CD4-positive, alpha-beta memory T cell (primary cell): ENCODE data around the gene CFAP100. TPM values are rescaled to one million over a fixed set of nuclear protein-coding genes. Genes with fewer than 3 reads are reported as not detected.
A peak's percentile ranks its signal among the peaks of the same experiment; 100 is the strongest.

Experiments used
- CTCF ChIA-PET: fragments of 350-600 bp; sonication (Branson Sonifier 250); formaldehyde crosslinking; loops from one replicate; lab custom pipeline; 2021; ENCODE audit warnings: inconsistent platforms; ENCODE audit not compliant: partially characterized antibody; lab: Charles Lee
- POLR2A ChIA-PET: fragments of 350-600 bp; sonication (Branson Sonifier 250); formaldehyde crosslinking; loops from one replicate; lab custom pipeline; 2021; ENCODE audit not compliant: partially characterized antibody; lab: Charles Lee
- DNase-seq, 5 donors: peaks; one replicate each; pipeline versions ENCODE4 v3.0.0 to v3.0.0-alpha.2; 2020 to 2022; ENCODE audit warnings: mixed read lengths in 1 of 5
- H3K27ac ChIP-seq: one replicate; pipeline ENCODE4 v1.7.0; 2013; ENCODE audit warnings: low read depth, low read length
- H3K27me3 ChIP-seq: 2 replicates; pipeline ENCODE4 v1.7.0; 2013; ENCODE audit warnings: mild to moderate bottlenecking, low read length, moderate library complexity; ENCODE audit not compliant: insufficient read depth
- H3K36me3 ChIP-seq: 2 replicates; pipeline ENCODE4 v1.7.0; 2013; ENCODE audit warnings: mild to moderate bottlenecking, low read length, moderate library complexity; ENCODE audit not compliant: insufficient read depth
- H3K4me1 ChIP-seq: 2 replicates; pipeline ENCODE4 v1.7.0; 2013; ENCODE audit warnings: mild to moderate bottlenecking, low read length, moderate library complexity; ENCODE audit not compliant: insufficient read depth
- H3K4me3 ChIP-seq, 2 donors: one replicate each; pipeline ENCODE4 v1.7.0; 2013; ENCODE audit warnings: low read length in 2 of 2, mild to moderate bottlenecking in 1 of 2
- H3K9me3 ChIP-seq, 2 donors: one replicate each; pipeline ENCODE4 v1.7.0; 2013; ENCODE audit warnings: low read length in 2 of 2, control low read depth in 1 of 2; ENCODE audit not compliant: control insufficient read depth in 1 of 2
- H3K27ac Mint-ChIP-seq, 7 donors: one replicate each; pipeline ENCODE4 v1.8.0; 2020 to 2021; ENCODE audit warnings: mixed read lengths in 7 of 7, mild to moderate bottlenecking in 6 of 7, inconsistent platforms in 3 of 7, moderate library complexity in 3 of 7
- H3K27me3 Mint-ChIP-seq, 2 donors: one replicate each; pipeline ENCODE4 v1.8.0; 2020 to 2021; ENCODE audit warnings: mixed read lengths in 2 of 2
- H3K36me3 Mint-ChIP-seq, 2 donors: one replicate each; pipeline ENCODE4 v1.8.0; 2020 to 2021; ENCODE audit warnings: mixed read lengths in 2 of 2, inconsistent platforms in 1 of 2, mild to moderate bottlenecking in 1 of 2
- H3K4me1 Mint-ChIP-seq, 4 donors: one replicate each; pipeline ENCODE4 v1.8.0; 2020 to 2021; ENCODE audit warnings: mixed read lengths in 4 of 4, mild to moderate bottlenecking in 1 of 4
- H3K4me3 Mint-ChIP-seq, 8 donors: one replicate each; pipeline ENCODE4 v1.8.0; 2020 to 2021; ENCODE audit warnings: mixed read lengths in 8 of 8, mild to moderate bottlenecking in 7 of 8, moderate library complexity in 6 of 8, inconsistent platforms in 3 of 8
- H3K9me3 Mint-ChIP-seq, 8 donors: one replicate each; pipeline ENCODE4 v1.8.0; 2020 to 2021; ENCODE audit warnings: mixed read lengths in 8 of 8, mild to moderate bottlenecking in 5 of 8, inconsistent platforms in 3 of 8, moderate library complexity in 1 of 8
- intact Hi-C: fragments of 100-400 bp; cut with micrococcal nuclease; formaldehyde crosslinking; loops from one replicate; pipeline ENCODE4 v1.15.1; 2023
- polyA plus RNA-seq, 2 donors: library from polyadenylated mRNA; unstranded; fragments of 300-500 nt; fragmentation: Illumina TruSeq; gene quantifications; one replicate each; pipeline ENCODE4 v1.2.3, GENCODE V29; 2021
- total RNA-seq, 2 experiments: library from RNA; stranded (reverse); gene quantifications; one replicate each; pipeline ENCODE4 v1.2.3, GENCODE V29; 2021

Gene CFAP100
- total and polyA plus RNA-seq, 4 experiments from 2014 or later = not detected

GRCh38 chr3:126412841-126413692, 18.4 kb downstream of the CFAP100 start:
- Histone ChIP-seq H3K27ac (no peak overlapping the region), H3K36me3 (no peaks in the 10 kb centered on the region), H3K27me3 (no peaks in the 10 kb centered on the region), H3K4me1 (no peaks in the 10 kb centered on the region), H3K4me3 (no peak overlapping the region), H3K9me3 (no peaks in the 10 kb centered on the region)
- intact Hi-C loops = no loop called here
- no peak for DNase-seq
- no peaks in the 10 kb centered on the region for H3K4me1 Mint-ChIP-seq
- ChIA-PET POLR2A (no interaction called here), CTCF (no interaction called here)
- peak overlapping the region in 1 of 7 donors; percentile 41 for H3K27ac Mint-ChIP-seq
- no peaks in the 10 kb centered on the region for H3K36me3 Mint-ChIP-seq
- peaks cover 28 to 35% of the 10 kb centered on the region in 2 donors for H3K27me3 Mint-ChIP-seq
- no peak overlapping the region for H3K4me3 Mint-ChIP-seq
- H3K9me3 Mint-ChIP-seq = peaks cover 0 to 16% (median 0%) of the 10 kb centered on the region in 8 donors

- Histone ChIP-seq H3K27ac (no peak overlapping the region), H3K36me3 (no peaks in the 10 kb centered on the region), H3K9me3 (no peaks in the 10 kb centered on the region), H3K4me3 (no peak overlapping the region), H3K4me1 (no peaks in the 10 kb centered on the region), H3K27me3 (no peaks in the 10 kb centered on the region)
- DNase-seq = no peak
- Mint-ChIP-seq H3K27ac (no peak overlapping the region), H3K36me3 (no peaks in the 10 kb centered on the region), H3K9me3 (peaks cover 0 to 16% (median 0%) of the 10 kb centered on the region in 8 donors), H3K4me3 (no peak overlapping the region), H3K4me1 (no peaks in the 10 kb centered on the region), H3K27me3 (peaks cover 27 to 31% of the 10 kb centered on the region in 2 donors)
- ChIA-PET POLR2A (no interaction called here), CTCF (no interaction called here)
- intact Hi-C loops = no loop called here
Observed at GRCh38 chr3:126413693-126414080, 19.0 kb downstream of the CFAP100 start.

DNA sequence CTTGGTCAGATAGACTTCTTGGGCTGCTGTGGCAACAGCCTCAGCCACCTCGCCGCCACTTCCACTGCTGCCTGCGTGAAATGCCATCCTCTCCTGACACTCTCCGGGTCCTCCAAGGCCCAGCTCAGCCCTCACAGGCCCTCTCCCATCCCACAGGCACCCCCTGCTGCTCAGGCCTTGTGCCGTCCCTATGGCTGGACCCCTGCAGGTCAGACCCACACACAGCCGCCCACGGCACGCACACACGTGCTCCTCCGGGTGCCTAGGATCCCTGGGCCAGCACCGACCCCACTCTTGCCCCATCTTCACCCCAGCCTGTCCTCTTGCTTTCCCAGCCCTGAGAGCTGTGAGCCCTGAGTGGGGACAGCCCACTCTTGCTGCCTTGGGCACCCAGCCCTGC, 19.7 kb downstream of the CFAP100 start:
- H3K4me1 Mint-ChIP-seq = no peaks in the 10 kb centered on the region
- Histone ChIP-seq H3K9me3 (no peaks in the 10 kb centered on the region), H3K36me3 (no peaks in the 10 kb centered on the region), H3K4me3 (no peak overlapping the region), H3K27me3 (no peaks in the 10 kb centered on the region), H3K4me1 (no peaks in the 10 kb centered on the region), H3K27ac (no peak overlapping the region)
- intact Hi-C loops = no loop called here
- no peak overlapping the region for H3K4me3 Mint-ChIP-seq
- DNase-seq = no peak
- H3K9me3 Mint-ChIP-seq = peaks cover 0 to 16% (median 0%) of the 10 kb centered on the region in 8 donors
- POLR2A ChIA-PET = no interaction called here
- CTCF ChIA-PET = no interaction called here
- no peak overlapping the region for H3K27ac Mint-ChIP-seq
- peaks cover 24 to 25% of the 10 kb centered on the region in 2 donors for H3K27me3 Mint-ChIP-seq
- H3K36me3 Mint-ChIP-seq = no peaks in the 10 kb centered on the region

DNA sequence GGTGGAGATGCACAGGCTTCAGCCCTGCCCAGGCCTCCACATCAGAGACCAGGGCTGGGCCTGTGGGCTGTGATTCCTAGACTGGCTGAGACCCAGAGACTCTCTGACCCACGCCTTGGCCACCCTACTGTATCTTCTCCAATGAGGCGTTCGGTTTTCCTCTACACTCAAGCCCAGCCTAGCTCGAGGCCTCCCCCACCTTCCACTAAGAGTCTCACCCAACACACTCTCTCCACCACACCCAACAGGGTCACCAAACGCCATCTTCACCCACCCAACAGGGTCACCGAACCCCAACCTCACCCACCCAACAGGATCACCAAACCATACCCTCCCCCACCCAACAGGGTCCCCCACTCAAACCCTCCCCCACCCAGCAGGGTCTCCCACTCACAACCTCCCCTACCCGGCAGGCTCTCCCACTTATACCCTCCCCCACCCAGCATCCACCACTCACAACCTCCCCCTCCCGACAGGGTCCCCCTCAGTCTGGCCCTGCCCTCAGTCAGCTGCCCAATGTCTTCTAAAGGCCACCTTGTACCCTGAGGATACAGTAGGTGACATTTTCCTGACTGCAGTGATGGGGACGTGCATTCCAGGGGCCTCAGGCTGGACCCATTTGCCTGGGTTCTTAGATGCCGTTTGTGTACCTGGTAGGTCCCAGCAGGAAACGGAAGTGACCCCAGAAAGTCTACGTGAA, 20.4 kb downstream of the CFAP100 start:
- Mint-ChIP-seq H3K36me3 (no peaks in the 10 kb centered on the region), H3K9me3 (peaks cover 0 to 15% (median 0%) of the 10 kb centered on the region in 8 donors), H3K27ac (no peak overlapping the region), H3K4me3 (no peak overlapping the region), H3K4me1 (no peaks in the 10 kb centered on the region), H3K27me3 (peaks cover 23 to 25% of the 10 kb centered on the region in 2 donors)
- Histone ChIP-seq H3K9me3 (no peaks in the 10 kb centered on the region), H3K36me3 (no peaks in the 10 kb centered on the region), H3K27ac (no peak overlapping the region), H3K4me1 (no peaks in the 10 kb centered on the region), H3K4me3 (no peak overlapping the region), H3K27me3 (no peaks in the 10 kb centered on the region)
- DNase-seq = no peak
- ChIA-PET CTCF (no interaction called here), POLR2A (no interaction called here)
- intact Hi-C loops = no loop called here

DNA sequence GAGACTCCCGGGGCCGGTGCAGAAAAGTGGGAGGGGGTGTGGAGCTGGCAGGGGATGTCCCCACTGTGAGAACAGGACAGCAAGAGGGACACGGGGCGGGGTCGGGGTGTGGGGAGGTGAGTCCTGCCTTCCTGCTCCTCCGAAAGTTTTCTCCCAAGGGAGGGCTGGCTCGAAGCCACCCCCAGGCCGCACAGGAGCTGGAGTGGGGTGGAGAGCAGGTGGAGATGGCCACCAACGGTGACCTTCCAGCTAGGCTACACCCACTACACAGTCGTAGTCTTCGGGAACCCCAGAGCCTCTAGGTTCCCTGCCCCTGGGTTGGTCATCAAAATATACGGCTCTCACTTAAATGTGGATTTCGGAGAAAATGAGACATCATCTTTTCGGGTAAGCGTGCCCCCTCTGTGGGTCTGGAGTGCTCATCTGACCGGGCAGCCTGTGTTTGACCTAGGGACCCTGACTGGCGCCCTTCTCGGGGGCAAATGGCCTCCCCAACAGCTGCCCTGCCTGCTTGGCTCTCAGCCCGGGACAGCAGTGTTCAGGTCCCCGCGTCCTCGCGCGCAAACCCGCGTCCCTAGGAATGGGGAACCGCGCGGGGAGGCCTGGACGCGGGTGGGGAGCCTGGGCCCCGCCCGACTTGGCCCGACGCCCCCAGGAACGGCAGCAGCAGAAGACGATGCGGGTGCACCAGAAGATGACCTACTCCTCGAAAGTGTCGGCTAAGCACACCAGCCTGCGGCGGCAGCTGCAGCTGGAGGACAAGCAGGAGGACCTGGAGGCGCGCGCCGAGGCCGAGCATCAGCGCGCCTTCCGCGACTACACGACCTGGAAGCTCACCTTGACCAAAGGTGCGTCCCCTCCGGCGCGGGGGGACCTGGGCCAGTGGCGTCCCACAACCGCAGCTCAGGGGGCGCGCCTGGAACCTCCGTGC, 21.2 kb downstream of the CFAP100 start:
- H3K27ac ChIP-seq = no peak overlapping the region
- no peak for DNase-seq
- Mint-ChIP-seq H3K27me3 (peaks cover 22% of the 10 kb centered on the region in 2 donors), H3K4me3 (no peak overlapping the region), H3K27ac (no peak overlapping the region), H3K9me3 (peaks cover 0 to 9% (median 0%) of the 10 kb centered on the region in 8 donors), H3K36me3 (no peaks in the 10 kb centered on the region), H3K4me1 (peaks cover 0 to 2% (median 0%) of the 10 kb centered on the region in 4 donors)
- POLR2A ChIA-PET = no interaction called here
- H3K36me3 ChIP-seq = no peaks in the 10 kb centered on the region
- intact Hi-C loops = no loop called here
- H3K4me3 ChIP-seq = no peak overlapping the region
- H3K27me3 ChIP-seq = no peaks in the 10 kb centered on the region
- CTCF ChIA-PET = no interaction called here
- no peaks in the 10 kb centered on the region for H3K9me3 ChIP-seq
- H3K4me1 ChIP-seq = no peaks in the 10 kb centered on the region

DNA sequence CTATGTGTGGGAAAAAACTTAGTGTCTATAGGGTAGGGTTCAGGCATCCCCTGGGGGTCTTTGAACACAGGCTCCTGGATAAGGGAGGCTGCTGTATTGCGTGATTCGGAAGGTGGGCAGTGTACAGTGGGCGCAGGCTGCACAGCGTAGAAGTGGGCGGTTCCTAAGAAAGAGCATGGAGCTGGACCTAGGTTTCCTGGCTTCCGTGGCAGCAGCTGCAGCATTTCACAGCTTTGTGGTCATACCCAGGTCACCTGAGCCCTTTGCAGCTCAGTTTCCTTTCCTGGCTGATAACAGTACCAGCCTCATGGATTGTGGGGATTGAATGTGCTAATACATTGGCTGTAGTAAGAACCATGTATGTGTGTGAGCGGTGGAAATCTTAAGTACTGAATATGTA, 22.2 kb downstream of the CFAP100 start:
- Mint-ChIP-seq H3K36me3 (no peaks in the 10 kb centered on the region), H3K4me1 (peaks cover 0 to 2% (median 0%) of the 10 kb centered on the region in 4 donors), H3K4me3 (no peak overlapping the region), H3K9me3 (no peaks in the 10 kb centered on the region), H3K27ac (no peak overlapping the region), H3K27me3 (peaks cover 14 to 19% of the 10 kb centered on the region in 2 donors)
- no peaks in the 10 kb centered on the region for H3K9me3 ChIP-seq
- ChIA-PET POLR2A (no interaction called here), CTCF (no interaction called here)
- no peaks in the 10 kb centered on the region for H3K36me3 ChIP-seq
- DNase-seq = no peak
- no peak overlapping the region for H3K4me3 ChIP-seq
- no peaks in the 10 kb centered on the region for H3K4me1 ChIP-seq
- H3K27me3 ChIP-seq = no peaks in the 10 kb centered on the region
- no peak overlapping the region for H3K27ac ChIP-seq
- intact Hi-C loops = no loop called here

DNA sequence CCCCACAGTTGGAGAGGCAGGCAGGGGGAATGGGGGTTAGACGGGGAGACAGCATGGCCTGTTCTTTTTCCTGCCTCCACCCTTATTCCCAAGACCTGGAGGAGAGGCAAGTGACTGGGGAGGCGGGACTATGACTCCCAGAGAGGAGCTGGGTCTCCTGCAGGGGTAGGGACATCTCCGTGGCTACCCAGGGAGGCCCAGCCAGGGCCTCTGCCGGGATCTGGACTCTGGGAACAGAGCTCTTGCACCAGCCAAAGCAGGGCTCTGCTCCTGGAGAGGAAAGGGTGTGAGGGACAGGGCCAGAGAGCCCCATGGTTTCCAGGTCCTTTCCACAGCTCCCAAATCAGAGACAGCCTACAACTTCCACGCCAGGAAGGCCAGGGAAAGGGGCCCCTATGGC, 22.8 kb downstream of the CFAP100 start:
- H3K27me3 Mint-ChIP-seq = peaks cover 11 to 19% of the 10 kb centered on the region in 2 donors
- ChIA-PET POLR2A (no interaction called here), CTCF (no interaction called here)
- no peak overlapping the region for H3K4me3 Mint-ChIP-seq
- H3K4me1 Mint-ChIP-seq = peaks cover 0 to 2% (median 0%) of the 10 kb centered on the region in 4 donors
- Histone ChIP-seq H3K27ac (no peak overlapping the region), H3K36me3 (no peaks in the 10 kb centered on the region), H3K9me3 (no peaks in the 10 kb centered on the region), H3K27me3 (no peaks in the 10 kb centered on the region), H3K4me1 (no peaks in the 10 kb centered on the region), H3K4me3 (no peak overlapping the region)
- H3K36me3 Mint-ChIP-seq = no peaks in the 10 kb centered on the region
- intact Hi-C loops = no loop called here
- no peak overlapping the region for H3K27ac Mint-ChIP-seq
- DNase-seq = no peak
- no peaks in the 10 kb centered on the region for H3K9me3 Mint-ChIP-seq
